ENCODE results near the gene SCAF8.
"Not testable (repeated sequence)": the region's sequence is repeated elsewhere in the genome, so short reads cannot be mapped to it uniquely, and the experiment has no call there.

The SCAF8 gene

DNA sequence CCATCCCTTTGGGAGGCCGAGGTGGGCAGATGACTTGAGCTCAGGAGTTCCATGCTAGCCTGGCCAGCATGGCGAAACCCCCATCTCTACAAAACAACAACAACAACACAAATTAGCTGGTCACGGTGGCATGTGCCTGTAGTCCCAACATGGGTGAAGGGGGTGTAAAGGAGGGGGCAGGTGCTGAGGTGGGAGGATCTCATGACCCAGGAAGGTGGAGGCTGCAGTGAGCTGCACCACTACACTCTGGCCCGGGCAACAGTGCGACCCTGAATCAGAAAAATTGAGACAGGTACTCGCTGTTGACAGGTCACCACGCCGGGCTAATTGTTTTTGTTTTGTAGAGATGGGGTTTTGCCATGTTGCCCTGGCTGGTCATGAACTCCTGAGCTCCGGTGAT is 4.2 kb downstream of the SCAF8 start:
- no peak for DNase-seq

GRCh38 chr6:154738551-154738961 is 5.3 kb downstream of the SCAF8 start:
- no peak for DNase-seq

DNA sequence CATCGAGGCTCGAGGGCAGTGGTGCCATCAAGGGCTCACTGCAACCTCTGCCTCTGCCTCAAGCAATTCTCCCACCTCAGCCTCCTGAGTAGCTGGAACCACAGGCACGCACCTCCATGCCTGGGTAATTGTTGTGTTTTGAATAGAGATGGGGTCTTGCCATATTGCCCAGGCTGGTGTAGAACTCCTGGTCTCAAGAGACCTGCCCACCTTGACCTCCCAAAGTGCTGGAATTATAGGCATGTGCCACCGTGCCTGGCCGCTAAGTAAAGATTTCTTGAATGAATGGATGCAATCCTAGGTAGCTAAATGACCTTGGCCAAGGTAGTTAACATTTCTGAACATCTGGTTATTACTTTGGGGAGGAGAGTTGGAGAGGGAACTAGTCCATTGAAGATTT is 7.4 kb downstream of the SCAF8 start:
- DNase-seq = no peak

GRCh38 chr6:154742891-154743290 is 9.7 kb downstream of the SCAF8 start:
- DNase-seq = no peak

GRCh38 chr6:154744029-154744745 is 11.0 kb downstream of the SCAF8 start:
- not testable (repeated sequence) for DNase-seq

GRCh38 chr6:154745243-154745642 is 12.0 kb downstream of the SCAF8 start:
- DNase-seq = no peak

- DNase-seq = no peak
These were observed 16.1 kb downstream of the SCAF8 start for GRCh38 chr6:154749341-154749740.

DNA sequence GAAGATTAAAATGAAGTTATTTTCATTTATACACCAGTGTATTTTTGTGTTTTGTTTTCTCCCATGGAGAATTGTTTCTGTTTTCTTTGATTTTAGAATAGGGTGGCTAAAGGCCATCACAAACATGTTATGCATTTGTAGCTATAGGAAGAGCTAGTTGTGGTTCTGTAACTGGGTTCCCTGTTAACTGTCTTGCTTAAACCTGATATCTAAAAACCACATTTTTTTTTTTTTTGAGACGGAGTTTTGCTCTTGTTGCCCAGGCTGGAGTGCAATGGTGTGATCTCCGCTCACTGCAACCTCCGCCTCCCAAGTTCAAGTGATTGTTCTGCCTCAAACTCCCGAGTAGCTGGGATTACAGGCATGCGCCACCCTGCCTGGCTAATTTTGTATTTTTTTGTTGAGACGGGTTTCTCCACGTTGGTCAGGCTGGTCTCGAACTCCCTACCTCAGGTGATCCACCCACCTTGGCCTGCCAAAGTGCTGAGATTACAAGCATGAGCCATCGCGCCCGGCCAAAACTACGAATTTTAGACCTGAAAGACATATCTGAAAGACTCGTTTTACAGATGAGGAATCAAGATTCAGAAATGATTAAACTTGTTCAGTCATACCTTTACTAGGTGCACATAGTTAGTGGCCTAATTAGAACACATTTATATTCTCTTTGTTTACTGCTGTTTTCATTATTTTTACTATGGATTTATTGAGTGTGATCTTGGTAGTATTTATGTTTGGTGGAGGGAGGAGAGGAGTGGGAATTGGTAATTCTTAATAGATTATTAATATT is 18.0 kb downstream of the SCAF8 start:
- DNase-seq = no peak

DNA sequence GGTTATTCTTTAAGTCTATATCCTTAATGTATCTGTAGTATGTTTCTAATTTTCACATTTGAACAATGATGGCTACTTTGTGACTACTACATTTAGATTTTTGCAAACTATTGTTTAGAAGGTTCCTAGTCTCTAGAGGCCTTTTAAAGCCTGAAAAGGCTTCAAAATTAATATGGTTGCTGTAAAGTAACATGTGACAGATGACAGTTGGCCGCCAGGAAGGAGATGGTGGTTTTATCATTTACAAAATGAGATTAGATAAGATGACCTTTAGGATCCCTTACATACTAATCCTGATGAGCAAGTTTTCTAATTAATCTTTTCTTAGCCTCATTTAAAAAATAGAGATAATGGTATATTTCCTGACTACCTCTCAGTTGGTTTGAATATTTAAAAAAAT is 18.8 kb downstream of the SCAF8 start:
- DNase-seq = no peak

DNA sequence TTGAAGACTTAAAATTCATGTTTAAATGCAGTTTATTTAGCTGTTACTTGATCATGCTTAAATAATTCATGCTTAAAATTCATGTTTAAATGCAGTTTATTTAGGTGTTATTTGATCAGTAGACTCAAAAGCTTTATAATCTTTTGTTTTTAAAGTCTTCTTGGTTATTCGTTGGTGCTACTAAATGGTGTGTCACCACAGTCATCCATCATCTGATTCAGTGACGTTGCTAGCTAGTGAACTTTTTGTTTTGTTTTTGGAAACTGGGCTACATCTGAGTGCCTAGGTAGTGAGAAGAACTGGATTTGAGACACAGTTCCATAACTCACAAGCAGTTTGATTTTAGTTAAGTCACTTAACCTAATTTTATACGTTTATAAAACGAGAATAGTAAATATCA is 20.9 kb downstream of the SCAF8 start:
- DNase-seq = no peak

DNA sequence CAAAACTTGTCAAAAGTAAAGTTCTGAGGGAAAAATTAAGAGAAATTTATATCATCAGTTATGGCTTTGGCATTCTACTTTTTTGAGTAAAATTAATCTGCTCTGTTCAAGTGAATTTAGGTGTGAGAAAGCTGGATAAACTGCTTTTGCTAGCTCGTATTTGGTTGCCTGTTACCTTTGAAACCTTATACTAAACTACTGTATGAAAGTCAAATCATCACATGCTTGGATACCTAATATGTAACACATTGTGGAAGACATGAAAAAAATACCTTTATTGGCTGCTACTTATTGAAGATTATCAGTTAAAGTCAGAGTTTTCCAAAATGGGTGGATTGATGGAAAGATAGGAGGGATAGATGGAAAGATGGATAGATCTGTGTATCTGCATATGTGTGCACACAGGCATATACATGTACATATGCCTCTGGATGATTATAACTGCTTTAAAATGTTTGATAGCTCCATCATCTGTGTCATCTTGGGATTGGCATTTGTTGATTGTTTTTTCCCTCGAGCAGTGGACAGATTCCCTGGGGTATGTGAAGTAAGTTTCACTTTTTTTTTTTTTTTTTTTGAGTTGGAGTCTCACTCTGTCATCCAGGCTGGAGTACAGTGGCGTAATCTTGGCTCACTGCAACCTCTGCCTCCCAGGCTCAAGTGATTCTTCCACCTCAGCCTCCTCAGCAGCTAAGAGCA is 24.3 kb downstream of the SCAF8 start:
- DNase-seq = no peak

- DNase-seq = no peak
These were observed 24.9 kb downstream of the SCAF8 start for GRCh38 chr6:154758125-154758524.

GRCh38 chr6:154763650-154764049 is 30.4 kb downstream of the SCAF8 start:
- DNase-seq = no peak

DNA sequence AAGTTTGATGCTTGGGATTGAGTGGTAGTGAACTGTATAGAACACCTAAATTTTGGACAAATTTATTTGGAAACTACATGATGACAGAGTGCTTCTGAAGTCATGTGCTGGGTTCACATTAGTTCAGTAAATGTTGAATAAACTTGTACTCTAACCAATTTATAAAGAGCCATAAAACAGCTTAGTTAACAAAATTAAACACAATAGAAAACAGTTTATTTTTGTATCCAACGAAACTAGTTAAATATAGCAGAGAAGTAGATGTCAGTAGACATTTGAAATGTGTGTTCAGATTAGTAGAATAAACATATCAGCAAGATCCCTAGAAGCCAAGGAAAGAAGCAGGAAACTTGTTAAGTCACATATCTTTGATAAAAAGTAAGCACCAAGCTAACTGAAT is 32.1 kb downstream of the SCAF8 start:
- no peak for DNase-seq

DNA sequence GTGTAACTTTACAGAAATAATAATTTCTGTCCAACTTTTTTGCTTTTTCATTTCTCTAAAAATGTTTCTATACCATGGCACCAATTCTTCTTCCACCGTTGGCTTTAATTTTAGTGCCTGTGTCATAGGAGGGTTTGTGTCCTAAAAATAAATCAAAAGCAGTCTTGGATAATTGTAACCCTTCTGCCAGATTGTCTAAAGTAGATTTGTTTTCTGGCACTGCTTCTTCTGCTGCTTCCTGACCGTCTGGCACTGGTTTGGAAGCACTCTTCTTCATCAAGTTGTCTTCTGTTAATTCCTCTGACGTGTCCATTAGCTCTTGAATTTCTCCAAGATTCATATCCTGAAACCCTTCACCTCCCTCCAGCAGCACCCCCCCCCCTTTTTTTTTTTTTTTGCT is 33.1 kb downstream of the SCAF8 start:
- DNase-seq = no peak

DNA sequence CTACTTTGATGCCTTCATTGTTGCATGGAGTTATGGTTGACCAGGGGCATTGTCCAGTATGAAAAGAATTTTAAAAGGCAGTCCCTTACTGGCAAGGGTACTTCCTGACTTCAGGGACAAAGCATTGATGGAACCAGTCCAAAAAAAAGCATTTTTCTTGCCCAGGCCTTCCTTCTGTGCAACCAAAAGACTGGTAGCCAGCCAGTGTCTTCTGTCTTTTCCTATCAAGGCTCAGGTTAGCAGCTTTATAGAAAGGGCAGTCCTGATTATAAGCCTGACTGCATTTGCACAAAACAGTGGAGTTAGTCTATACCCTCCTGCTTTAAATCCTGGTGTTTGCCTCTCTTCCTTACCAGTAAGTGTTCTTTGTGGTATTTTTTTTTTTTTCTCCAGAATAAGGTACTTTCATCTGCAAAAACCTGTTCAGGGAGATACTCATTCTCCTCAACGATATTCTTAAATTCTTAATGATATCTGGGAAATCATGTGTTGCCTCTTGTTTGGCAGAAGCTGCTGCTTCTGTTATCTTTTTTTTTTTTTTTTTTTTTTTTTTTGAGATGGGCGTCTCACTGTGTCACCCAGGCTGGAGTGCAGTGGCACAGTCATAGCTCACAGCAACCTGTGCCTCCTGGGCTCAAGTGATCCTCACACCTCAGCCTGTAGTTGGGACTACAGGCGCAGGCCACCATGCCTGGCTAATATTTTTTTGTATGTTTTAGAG is 33.9 kb downstream of the SCAF8 start:
- DNase-seq = no peak

DNA sequence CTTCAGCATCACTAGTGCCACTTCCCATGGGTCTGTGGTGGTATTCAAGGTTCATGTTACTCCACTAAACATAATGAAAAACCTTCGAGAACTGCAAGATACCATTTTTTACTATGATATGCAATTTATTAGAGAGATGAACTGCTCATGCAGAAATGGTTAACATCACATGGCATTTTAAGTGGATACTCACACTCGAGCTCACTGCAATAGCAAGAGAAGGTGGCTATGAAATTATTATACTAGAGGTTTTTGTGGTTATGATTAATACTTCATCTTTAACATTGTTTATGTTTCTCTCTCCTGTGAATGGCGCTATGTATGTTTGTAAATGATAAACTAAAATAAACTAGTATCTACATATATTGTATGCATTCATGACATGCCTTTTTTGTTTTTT is 35.1 kb downstream of the SCAF8 start:
- no peak for DNase-seq

DNA sequence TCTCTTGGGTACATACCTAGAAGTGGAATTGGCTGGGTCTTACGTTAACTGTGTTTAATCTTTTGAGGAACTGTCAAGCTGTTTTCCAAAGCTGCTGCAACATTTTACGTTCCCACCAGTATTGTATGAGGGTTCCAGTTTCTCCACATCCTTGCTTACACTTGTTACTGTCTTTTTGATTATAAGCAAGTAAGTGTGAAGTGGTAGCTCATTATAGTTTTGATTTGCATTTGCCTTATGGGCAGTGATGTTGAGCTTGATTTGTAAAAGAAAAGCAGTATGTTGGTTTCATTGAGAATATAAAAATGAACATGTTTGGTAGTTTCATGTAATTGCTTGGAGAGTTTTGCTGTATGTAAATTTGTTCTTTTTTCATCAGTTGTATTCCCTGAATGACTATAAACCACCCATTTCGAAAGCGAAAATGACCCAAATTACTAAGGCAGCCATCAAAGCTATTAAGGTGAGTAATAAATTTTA is 40.4 kb downstream of the SCAF8 start:
- DNase-seq = no peak

GRCh38 chr6:154779157-154779556 is 45.9 kb downstream of the SCAF8 start:
- not testable (repeated sequence) for DNase-seq

DNA sequence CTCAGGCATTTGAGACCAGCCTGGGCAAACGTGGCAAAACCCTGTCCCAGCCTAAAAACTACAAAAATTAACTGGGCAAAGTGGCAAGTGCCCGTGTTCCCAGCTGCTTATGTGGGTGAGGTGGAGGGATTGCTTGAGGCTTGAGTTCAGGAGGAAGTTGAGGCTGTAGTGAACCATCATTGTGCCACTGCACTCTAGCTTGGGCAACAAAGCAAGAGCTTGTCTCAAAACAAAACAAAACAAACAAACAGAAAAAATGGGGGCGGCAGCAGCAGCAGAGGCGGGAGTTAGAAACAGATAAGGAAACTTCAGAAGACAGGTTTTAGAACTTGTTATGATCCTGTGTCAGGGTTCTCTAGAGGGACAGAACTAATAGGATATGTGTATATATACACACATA is 49.0 kb downstream of the SCAF8 start:
- DNase-seq = no peak

DNA sequence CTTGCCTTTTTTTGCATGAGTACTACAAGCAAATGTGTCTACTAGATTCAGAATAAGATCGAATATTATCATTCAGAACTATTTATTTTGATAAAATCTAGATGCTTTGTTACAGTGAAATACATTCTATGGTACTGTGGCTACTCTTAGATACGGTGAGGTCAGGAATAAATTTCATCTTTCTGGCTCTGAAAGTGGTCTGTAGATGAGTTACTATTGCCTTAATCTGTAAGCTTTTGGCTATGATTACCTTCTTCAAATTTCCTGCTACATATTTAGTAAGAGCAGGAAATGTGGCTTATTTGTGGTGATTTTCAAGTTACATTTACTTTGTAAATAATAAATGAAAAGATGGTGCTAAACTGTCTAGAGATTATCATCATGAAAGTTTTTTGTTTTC is 50.0 kb downstream of the SCAF8 start:
- no peak for DNase-seq

DNA sequence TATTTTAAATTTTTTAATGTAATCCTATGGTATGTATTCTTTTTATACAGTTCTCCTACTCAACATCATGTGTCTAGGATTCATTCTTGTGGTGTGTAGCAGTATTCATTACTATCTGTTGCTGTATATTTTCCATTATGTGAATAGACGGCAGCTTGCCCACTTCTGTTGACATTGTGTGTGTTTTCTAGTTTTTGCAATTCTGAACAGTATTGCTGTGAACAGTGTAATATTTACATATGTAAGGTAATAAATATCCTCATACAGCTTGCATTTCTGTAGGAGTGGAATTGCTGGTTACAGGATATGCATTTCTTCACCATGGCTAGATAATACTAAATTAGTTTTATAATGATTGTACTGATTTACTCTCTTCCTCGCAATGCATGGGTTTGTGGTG is 51.9 kb downstream of the SCAF8 start:
- no peak for DNase-seq
